ENCODE results near the gene PIK3R4.

- TF ChIP-seq POLR2A (IDR thresholded peaks at IDR 0.05) (no peak), CTCF (IDR thresholded peaks at IDR 0.05) (no peak)
Observed at GRCh38 chr3:130743354-130743753, 3.3 kb downstream of the PIK3R4 start.
